Measurements from ENCODE around the gene TNFRSF13B. TPM values are rescaled to one million over a fixed set of nuclear protein-coding genes. Genes with fewer than 3 reads are reported as not detected.

Gene TNFRSF13B
- total RNA-seq, 1 experiment from 2014 or later: not detected

DNA sequence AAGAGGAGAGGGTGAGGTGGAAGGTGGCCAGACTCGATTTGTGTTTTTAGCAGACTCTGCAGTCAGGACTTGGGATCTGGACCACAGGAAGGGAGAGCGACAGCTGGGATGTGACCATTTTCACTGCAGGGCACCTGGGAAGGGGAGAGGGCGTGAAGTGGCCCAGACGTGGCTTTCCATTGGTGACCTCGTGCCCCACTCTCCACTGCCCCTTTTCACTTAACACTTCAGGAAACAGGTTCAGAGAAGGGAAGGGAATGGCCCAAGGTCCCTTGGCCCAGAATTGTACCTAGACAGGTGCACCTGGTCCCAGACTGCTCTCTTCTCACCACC is 47.5 kb upstream of the TNFRSF13B start:
- H2AFZ ChIP-seq (ENCODE audit: low read depth, low read length, poor library complexity, severe bottlenecking): no peak overlapping the region
- DNase-seq (ENCODE audit: low read depth, low spot score) (no peak), ATAC-seq (no peak)
- RAD21 ChIA-PET (ENCODE audit: low non-redundant PET in 1 of 2, low total read pairs in 2 of 2, uncharacterized antibody in 2 of 2, unreplicated experiment in 2 of 2): no interaction called here
- intact Hi-C loops (cut with micrococcal nuclease): no loop called here
- POLR2A ChIA-PET: interaction anchor here (2.3 kb wide), 1 partner anchor 8 kb away, joined by 11 read pairs; no protein-coding TSS in a partner anchor
- peak overlapping the region; percentile 66; the same call in 1 of the 2 replicates for H3K27ac ChIP-seq (ENCODE audit: low read depth, low read length)
- no TSS peak for BruUV-seq (replicated peaks)
- peak overlapping the region; percentile 49 for H3K4me2 ChIP-seq (ENCODE audit: low read length)
- H3K4me3 ChIP-seq (replicated peaks in 1 of 2; ENCODE audit: low read depth in 1 of 2, low read length in 2 of 2): no peak overlapping the region
- no peaks in the 10 kb centered on the region for H3K9me2 ChIP-seq (ENCODE audit: insufficient read depth)
- peaks cover 73 to 83% of the 10 kb centered on the region in 2 experiments for H3K4me1 ChIP-seq (ENCODE audit: control insufficient read depth in 1 of 2, insufficient read depth in 2 of 2, low read length in 2 of 2)
- H3K79me2 ChIP-seq (ENCODE audit: insufficient read depth, low read length): no peaks in the 10 kb centered on the region
- H3K9ac ChIP-seq (ENCODE audit: low read length): peak overlapping the region; percentile 46; the same call in 1 of the 2 replicates
- TF ChIP-seq CTCF (IDR thresholded peaks at IDR 0.05 in 2 of 3, conservative IDR thresholded peaks at IDR 0.05 in 1 of 3; ENCODE audit: borderline replicate concordance in 1 of 3, insufficient read depth in 1 of 3, low read depth in 2 of 3, low read length in 2 of 3) (0 out of 6 replicates have a peak, but pooled peaks of 1 of the 3 experiments have one; percentile 20), EZH2phosphoT487 (IDR thresholded peaks at IDR 0.05; ENCODE audit: borderline replicate concordance) (no peak)
- CTCF ChIA-PET: no interaction called here
- H3K27me3 ChIP-seq (ENCODE audit: insufficient read depth, low read length): no peaks in the 10 kb centered on the region
- H3K36me3 ChIP-seq (ENCODE audit: control insufficient read depth in 1 of 2, insufficient read depth in 2 of 2, low read length in 2 of 2): no peaks in the 10 kb centered on the region
- H3K9me3 ChIP-seq (ENCODE audit: control insufficient read depth in 1 of 2, insufficient read depth in 1 of 2, low read depth in 1 of 2, low read length in 2 of 2): no peaks in the 10 kb centered on the region
- H4K20me1 ChIP-seq (ENCODE audit: insufficient read depth): no peaks in the 10 kb centered on the region

DNA sequence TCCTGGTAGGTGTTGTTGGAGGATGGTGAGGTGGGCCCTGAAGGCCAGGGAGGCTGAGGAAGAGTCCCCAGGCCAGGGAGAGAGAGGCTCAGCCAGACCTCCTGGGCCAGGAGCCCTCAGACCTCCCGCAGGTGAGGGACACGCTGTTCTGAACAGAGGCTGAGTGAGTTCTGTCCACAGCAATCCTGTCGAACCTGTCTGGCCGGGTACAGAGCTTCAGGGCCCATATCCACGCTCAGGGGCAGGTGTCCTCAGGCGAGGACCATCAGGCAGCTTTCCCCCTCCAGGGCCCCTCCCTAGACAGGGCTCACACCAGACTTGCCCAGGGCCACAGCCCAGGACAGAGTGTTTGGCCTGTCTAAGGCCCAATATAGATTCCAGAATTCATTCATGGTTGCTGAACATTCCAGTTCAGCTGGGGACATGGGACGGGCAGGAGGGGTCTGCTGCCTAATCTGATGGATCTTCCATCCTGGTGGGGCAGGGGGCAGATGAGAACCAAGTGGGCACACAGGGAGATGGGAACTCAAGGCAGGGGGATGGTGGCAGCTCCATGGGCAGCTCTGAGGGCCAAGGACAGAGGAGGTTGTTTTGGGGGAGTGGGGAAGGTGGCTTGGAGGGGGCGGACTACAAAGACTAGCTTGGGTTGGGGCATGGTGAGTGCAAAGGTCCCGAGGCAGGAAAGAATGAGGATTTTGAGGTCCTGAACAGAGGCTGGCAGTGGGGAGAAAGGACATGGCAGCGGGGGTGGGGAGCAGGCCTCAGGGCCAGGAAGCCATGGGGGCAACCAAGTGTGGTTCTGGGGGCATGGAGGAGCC is 46.9 kb upstream of the TNFRSF13B start:
- no peak overlapping the region for H2AFZ ChIP-seq (ENCODE audit: low read depth, low read length, poor library complexity, severe bottlenecking)
- ATAC-seq (no peak), DNase-seq (ENCODE audit: low read depth, low spot score) (no peak)
- no peaks in the 10 kb centered on the region for H3K9me3 ChIP-seq (ENCODE audit: control insufficient read depth in 1 of 2, insufficient read depth in 1 of 2, low read depth in 1 of 2, low read length in 2 of 2)
- ChIA-PET CTCF (no interaction called here), POLR2A (interaction anchor here (2.3 kb wide), 1 partner anchor 9 kb away, joined by 11 read pairs; no protein-coding TSS in a partner anchor), RAD21 (ENCODE audit: low non-redundant PET in 1 of 2, low total read pairs in 2 of 2, uncharacterized antibody in 2 of 2, unreplicated experiment in 2 of 2) (no interaction called here)
- H3K27ac ChIP-seq (ENCODE audit: low read depth, low read length): peak overlapping the region; percentile 66
- H4K20me1 ChIP-seq (ENCODE audit: insufficient read depth): no peaks in the 10 kb centered on the region
- H3K4me3 ChIP-seq (replicated peaks in 1 of 2; ENCODE audit: low read depth in 1 of 2, low read length in 2 of 2): no peak overlapping the region
- H3K36me3 ChIP-seq (ENCODE audit: control insufficient read depth in 1 of 2, insufficient read depth in 2 of 2, low read length in 2 of 2): no peaks in the 10 kb centered on the region
- intact Hi-C loops (cut with micrococcal nuclease): no loop called here
- peaks cover 78 to 89% of the 10 kb centered on the region in 2 experiments for H3K4me1 ChIP-seq (ENCODE audit: control insufficient read depth in 1 of 2, insufficient read depth in 2 of 2, low read length in 2 of 2)
- no peaks in the 10 kb centered on the region for H3K9me2 ChIP-seq (ENCODE audit: insufficient read depth)
- H3K79me2 ChIP-seq (ENCODE audit: insufficient read depth, low read length): no peaks in the 10 kb centered on the region
- peak overlapping the region; percentile 46 for H3K9ac ChIP-seq (ENCODE audit: low read length)
- H3K27me3 ChIP-seq (ENCODE audit: insufficient read depth, low read length): no peaks in the 10 kb centered on the region
- TF ChIP-seq MAX (IDR thresholded peaks at IDR 0.05) (peak; percentile 72; the same call in 1 of the 2 replicates), ZFX (IDR thresholded peaks at IDR 0.05) (peak; percentile 18; the same call in 1 of the 2 replicates), SP1 (IDR thresholded peaks at IDR 0.05; ENCODE audit: low read depth) (peak; percentile 44; the same call in 1 of the 2 replicates), YY1 (IDR thresholded peaks at IDR 0.05; ENCODE audit: extremely low read depth, insufficient replicate concordance, low read depth, low read length) (no peak)
- peak overlapping the region; percentile 49 for H3K4me2 ChIP-seq (ENCODE audit: low read length)
- BruUV-seq (replicated peaks): no TSS peak
